KMS-11 (cell line): ENCODE data around the gene FLNB.

Experiments
- H2AFZ ChIP-seq: fragments of 200-600 bp; sonication (generic); 2 replicates; pipeline ENCODE4 v1.6.1; 2016; ENCODE audit warnings: antibody characterized with exemption, mixed run types, low read depth
- H3K27ac ChIP-seq: fragments of 200-600 bp; sonication (generic); 2 replicates; pipeline ENCODE4 v1.6.1; 2016; ENCODE audit warnings: mild to moderate bottlenecking, mixed run types
- H3K27me3 ChIP-seq: fragments of 200-600 bp; sonication (generic); 2 replicates; pipeline ENCODE4 v1.6.1; 2017; ENCODE audit warnings: mild to moderate bottlenecking, low read depth, mixed run types, moderate library complexity; ENCODE audit not compliant: insufficient read depth
- H3K36me3 ChIP-seq: fragments of 200-600 bp; sonication (generic); 2 replicates; pipeline ENCODE4 v1.6.1; 2017; ENCODE audit warnings: mild to moderate bottlenecking, mixed run types; ENCODE audit not compliant: insufficient read depth
- H3K4me1 ChIP-seq: fragments of 200-600 bp; sonication (generic); 2 replicates; pipeline ENCODE4 v1.6.1; 2016; ENCODE audit warnings: mild to moderate bottlenecking, low read depth, mixed run types; ENCODE audit not compliant: poor library complexity, severe bottlenecking
- H3K4me2 ChIP-seq: fragments of 200-600 bp; sonication (generic); 2 replicates; pipeline ENCODE4 v1.7.0; 2016; ENCODE audit warnings: mild to moderate bottlenecking, mixed run types
- H3K4me3 ChIP-seq: fragments of 200-600 bp; sonication (generic); IDR thresholded peaks from 2 replicates; pipeline ENCODE4 v1.6.1; 2017; ENCODE audit warnings: low read depth, low read length, mixed read lengths; ENCODE audit not compliant: insufficient read depth
- H3K79me2 ChIP-seq: fragments of 200-600 bp; sonication (generic); 2 replicates; pipeline ENCODE4 v1.6.1; 2016; ENCODE audit warnings: low read depth, mixed run types; ENCODE audit not compliant: insufficient read depth
- H3K9ac ChIP-seq: fragments of 200-600 bp; sonication (generic); 2 replicates; pipeline ENCODE4 v1.6.1; 2016; ENCODE audit warnings: mild to moderate bottlenecking, mixed run types
- H4K20me1 ChIP-seq: fragments of 200-600 bp; sonication (generic); 2 replicates; pipeline ENCODE4 v1.6.1; 2016; ENCODE audit warnings: mild to moderate bottlenecking, mixed run types; ENCODE audit not compliant: insufficient read depth
- CTCF ChIP-seq: fragments of 200-600 bp; sonication (generic); conservative IDR thresholded peaks from 2 replicates; pipeline ENCODE4 v1.6.1; 2017; ENCODE audit warnings: low read depth, mild to moderate bottlenecking, antibody characterized with exemption, low read length, moderate library complexity, mixed read lengths

The FLNB gene

GRCh38 chr3:57961177-57961827, 46.9 kb upstream of the FLNB start:
- Histone ChIP-seq H3K79me2 (no peaks in the 10 kb centered on the region), H4K20me1 (no peaks in the 10 kb centered on the region), H3K4me3 (no peak overlapping the region), H3K27me3 (no peaks in the 10 kb centered on the region), H3K27ac (no peak overlapping the region), H3K4me1 (no peaks in the 10 kb centered on the region), H2AFZ (no peak overlapping the region), H3K36me3 (no peaks in the 10 kb centered on the region), H3K4me2 (no peak overlapping the region), H3K9ac (no peak overlapping the region)
- TF ChIP-seq CTCF = no peak

- no peak overlapping the region for H2AFZ ChIP-seq
- H3K4me3 ChIP-seq = no peak overlapping the region
- H3K79me2 ChIP-seq = no peaks in the 10 kb centered on the region
- H3K4me2 ChIP-seq = no peak overlapping the region
- no peaks in the 10 kb centered on the region for H3K27me3 ChIP-seq
- H4K20me1 ChIP-seq = no peaks in the 10 kb centered on the region
- no peak overlapping the region for H3K9ac ChIP-seq
- H3K27ac ChIP-seq = no peak overlapping the region
- no peaks in the 10 kb centered on the region for H3K36me3 ChIP-seq
- no peaks in the 10 kb centered on the region for H3K4me1 ChIP-seq
- peak; percentile 38; the same call in 1 of the 2 replicates for TF ChIP-seq CTCF
Measured at GRCh38 chr3:57961828-57962447, 46.3 kb upstream of the FLNB start.

GRCh38 chr3:57962448-57962834, 45.8 kb upstream of the FLNB start:
- no peak overlapping the region for H3K9ac ChIP-seq
- no peak overlapping the region for H3K4me3 ChIP-seq
- TF ChIP-seq CTCF = no peak
- no peaks in the 10 kb centered on the region for H3K36me3 ChIP-seq
- H4K20me1 ChIP-seq = no peaks in the 10 kb centered on the region
- no peak overlapping the region for H2AFZ ChIP-seq
- no peaks in the 10 kb centered on the region for H3K79me2 ChIP-seq
- H3K27me3 ChIP-seq = no peaks in the 10 kb centered on the region
- no peaks in the 10 kb centered on the region for H3K4me1 ChIP-seq
- no peak overlapping the region for H3K4me2 ChIP-seq
- H3K27ac ChIP-seq = no peak overlapping the region

GRCh38 chr3:57963811-57964346, 44.3 kb upstream of the FLNB start:
- Histone ChIP-seq H3K4me2 (no peak overlapping the region), H3K36me3 (no peaks in the 10 kb centered on the region), H2AFZ (no peak overlapping the region), H3K9ac (no peak overlapping the region), H3K27ac (no peak overlapping the region), H3K79me2 (no peaks in the 10 kb centered on the region), H4K20me1 (no peaks in the 10 kb centered on the region), H3K27me3 (no peaks in the 10 kb centered on the region), H3K4me3 (no peak overlapping the region), H3K4me1 (no peaks in the 10 kb centered on the region)
- TF ChIP-seq CTCF = no peak
